ENCODE results near the gene RRP1.

The RRP1 gene

GRCh38 chr21:43766734-43767497 lies 22.5 kb upstream of the RRP1 start:
- Histone ChIP-seq H3K4me1 (ENCODE audit: low read depth, poor library complexity, severe bottlenecking) (no peaks in the 10 kb centered on the region), H3K79me2 (ENCODE audit: insufficient read depth, low read depth) (no peaks in the 10 kb centered on the region), H3K4me3 (IDR thresholded peaks at IDR 0.05; ENCODE audit: insufficient read depth, low read depth, low read length) (no peak overlapping the region), H3K27ac (no peak overlapping the region), H3K4me2 (no peak overlapping the region), H3K36me3 (ENCODE audit: insufficient read depth) (no peaks in the 10 kb centered on the region), H2AFZ (ENCODE audit: low read depth) (no peak overlapping the region), H4K20me1 (ENCODE audit: insufficient read depth) (no peaks in the 10 kb centered on the region), H3K27me3 (ENCODE audit: insufficient read depth, low read depth) (no peaks in the 10 kb centered on the region), H3K9ac (no peak overlapping the region)
- TF ChIP-seq CTCF (conservative IDR thresholded peaks at IDR 0.05; ENCODE audit: low read depth, low read length), result no peak

GRCh38 chr21:43767498-43767983 lies 21.8 kb upstream of the RRP1 start:
- Histone ChIP-seq H3K27ac (no peak overlapping the region), H4K20me1 (ENCODE audit: insufficient read depth) (no peaks in the 10 kb centered on the region), H3K9ac (no peak overlapping the region), H3K4me2 (no peak overlapping the region), H3K27me3 (ENCODE audit: insufficient read depth, low read depth) (no peaks in the 10 kb centered on the region), H3K79me2 (ENCODE audit: insufficient read depth, low read depth) (no peaks in the 10 kb centered on the region), H2AFZ (ENCODE audit: low read depth) (no peak overlapping the region), H3K4me3 (IDR thresholded peaks at IDR 0.05; ENCODE audit: insufficient read depth, low read depth, low read length) (no peak overlapping the region), H3K36me3 (ENCODE audit: insufficient read depth) (no peaks in the 10 kb centered on the region), H3K4me1 (ENCODE audit: low read depth, poor library complexity, severe bottlenecking) (no peaks in the 10 kb centered on the region)
- TF ChIP-seq CTCF (conservative IDR thresholded peaks at IDR 0.05; ENCODE audit: low read depth, low read length), result no peak

GRCh38 chr21:43767984-43768867 lies 21.2 kb upstream of the RRP1 start:
- Histone ChIP-seq H3K27me3 (ENCODE audit: insufficient read depth, low read depth) (no peaks in the 10 kb centered on the region), H3K4me1 (ENCODE audit: low read depth, poor library complexity, severe bottlenecking) (no peaks in the 10 kb centered on the region), H4K20me1 (ENCODE audit: insufficient read depth) (no peaks in the 10 kb centered on the region), H3K79me2 (ENCODE audit: insufficient read depth, low read depth) (no peaks in the 10 kb centered on the region), H3K4me2 (no peak overlapping the region), H3K27ac (no peak overlapping the region), H3K36me3 (ENCODE audit: insufficient read depth) (no peaks in the 10 kb centered on the region), H3K4me3 (IDR thresholded peaks at IDR 0.05; ENCODE audit: insufficient read depth, low read depth, low read length) (no peak overlapping the region), H3K9ac (no peak overlapping the region), H2AFZ (ENCODE audit: low read depth) (no peak overlapping the region)
- no peak for TF ChIP-seq CTCF (conservative IDR thresholded peaks at IDR 0.05; ENCODE audit: low read depth, low read length)

GRCh38 chr21:43768868-43769167 lies 20.6 kb upstream of the RRP1 start:
- Histone ChIP-seq H3K4me2 (no peak overlapping the region), H4K20me1 (ENCODE audit: insufficient read depth) (no peaks in the 10 kb centered on the region), H3K27ac (no peak overlapping the region), H3K79me2 (ENCODE audit: insufficient read depth, low read depth) (no peaks in the 10 kb centered on the region), H2AFZ (ENCODE audit: low read depth) (no peak overlapping the region), H3K9ac (no peak overlapping the region), H3K27me3 (ENCODE audit: insufficient read depth, low read depth) (no peaks in the 10 kb centered on the region), H3K4me3 (IDR thresholded peaks at IDR 0.05; ENCODE audit: insufficient read depth, low read depth, low read length) (no peak overlapping the region), H3K4me1 (ENCODE audit: low read depth, poor library complexity, severe bottlenecking) (no peaks in the 10 kb centered on the region), H3K36me3 (ENCODE audit: insufficient read depth) (no peaks in the 10 kb centered on the region)
- no peak for TF ChIP-seq CTCF (conservative IDR thresholded peaks at IDR 0.05; ENCODE audit: low read depth, low read length)

All from KMS-11 (cell line).